GM12865 (cell line): ENCODE data around the gene CPD.
"Not testable (repeated sequence)": the region's sequence is repeated elsewhere in the genome, so short reads cannot be mapped to it uniquely, and the experiment has no call there.

Source experiments
- DNase-seq: peaks from one replicate; pipeline ENCODE4 v3.0.0; 2010; ENCODE audit warnings: low read depth
- H3K4me3 ChIP-seq: 2 replicates; pipeline ENCODE4 v1.5.1; 2011; ENCODE audit warnings: mild to moderate bottlenecking, low read depth, low read length, control low read depth
- CTCF ChIP-seq: IDR thresholded peaks from 2 replicates; pipeline ENCODE4 v1.5.1; 2011; ENCODE audit warnings: low read length, control low read depth, low read depth, inconsistent platforms; ENCODE audit not compliant: insufficient read depth; ENCODE audit errors: missing control alignments

The CPD gene

GRCh38 chr17:30450125-30451027 lies 71.6 kb downstream of the CPD start:
- no peak overlapping the region for H3K4me3 ChIP-seq
- no peak for TF ChIP-seq CTCF
- DNase-seq, result no peak

- H3K4me3 ChIP-seq, result no peak overlapping the region
- TF ChIP-seq CTCF, result no peak
- no peak for DNase-seq
These were observed 75.9 kb downstream of the CPD start for GRCh38 chr17:30454635-30455034.

DNA sequence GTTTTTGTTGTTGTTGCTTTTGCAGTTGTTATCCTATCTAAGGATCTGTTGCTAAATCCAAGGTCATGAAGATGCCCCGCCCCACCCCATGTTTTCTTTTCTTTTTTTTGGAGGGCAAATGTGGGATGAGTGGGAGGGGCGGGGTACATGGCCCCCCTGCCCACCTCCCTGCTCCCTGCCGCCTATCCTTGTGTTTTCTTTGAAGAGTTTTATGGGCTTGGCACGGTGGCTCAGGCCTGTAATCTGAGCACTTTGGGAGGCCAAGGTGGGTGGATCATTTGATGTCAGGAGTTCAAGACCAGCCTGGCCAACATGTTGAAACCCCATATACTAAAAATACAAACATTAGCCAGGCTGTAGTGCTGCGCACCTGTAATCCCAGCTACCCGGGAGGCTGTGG lies 79.6 kb downstream of the CPD start:
- DNase-seq, result no peak
- no peak overlapping the region for H3K4me3 ChIP-seq
- no peak for TF ChIP-seq CTCF

DNA sequence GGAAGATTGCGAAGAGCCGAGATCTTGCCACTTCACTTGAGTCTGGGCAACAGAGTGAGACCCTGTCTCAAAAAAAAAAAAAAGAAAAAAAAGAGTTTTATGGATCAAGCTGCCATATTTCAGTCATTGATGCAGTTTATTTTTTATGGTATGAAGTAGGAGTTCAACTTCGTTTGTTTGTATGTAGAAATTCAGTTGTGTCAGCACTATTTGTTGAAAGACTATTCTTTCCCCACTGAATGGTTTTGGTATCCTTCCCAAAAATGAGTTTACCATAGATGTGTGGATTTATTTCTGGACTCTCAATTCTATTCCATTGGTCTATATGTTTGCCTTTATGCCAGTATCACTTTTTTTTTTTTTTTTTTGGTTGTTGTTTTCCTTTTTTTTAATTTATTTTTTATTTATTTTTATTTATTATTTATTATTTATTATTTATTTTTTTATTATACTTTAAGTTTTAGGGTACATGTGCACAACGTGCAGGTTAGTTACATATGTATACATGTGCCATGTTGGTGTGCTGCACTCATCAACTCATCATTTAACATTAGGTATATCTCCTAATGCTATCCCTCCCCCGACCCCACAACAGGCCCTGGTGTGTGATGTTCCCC lies 80.2 kb downstream of the CPD start:
- not testable (repeated sequence) for H3K4me3 ChIP-seq, DNase-seq

GRCh38 chr17:30468465-30468864 lies 89.7 kb downstream of the CPD start:
- no peak for TF ChIP-seq CTCF
- no peak overlapping the region for H3K4me3 ChIP-seq
- no peak for DNase-seq

DNA sequence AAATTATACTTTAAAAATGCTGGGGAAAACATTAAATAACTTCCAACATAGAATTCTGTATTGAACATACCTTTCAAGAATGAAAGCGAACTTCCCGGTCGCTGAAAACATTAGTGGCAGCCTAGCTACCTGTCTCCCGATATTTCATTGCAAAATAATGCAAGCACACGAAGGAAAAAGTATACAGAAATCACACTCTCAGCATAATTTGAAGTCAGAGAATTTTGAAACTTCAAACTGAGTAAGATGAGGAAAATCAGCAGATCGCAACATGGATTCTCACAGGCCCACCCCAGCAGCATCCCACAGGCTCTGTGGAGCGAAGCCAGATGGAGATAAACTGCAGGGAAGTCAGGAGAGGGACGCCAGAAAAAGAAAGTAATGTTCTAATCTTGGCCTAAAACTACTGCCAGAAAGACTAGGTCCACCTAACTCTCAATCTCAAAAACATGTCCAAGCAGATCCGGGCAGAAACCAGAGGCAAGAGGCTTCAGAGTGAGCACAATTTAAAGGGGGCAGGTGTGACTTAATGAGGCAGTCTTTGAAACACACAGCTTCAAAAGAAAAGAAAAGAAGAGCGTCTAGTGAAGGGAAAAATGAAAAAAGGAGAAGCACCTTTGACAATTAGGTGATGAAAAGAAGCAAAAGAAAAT lies 93.6 kb downstream of the CPD start:
- no peak overlapping the region; the same call in 1 of the 2 replicates for H3K4me3 ChIP-seq
- no peak for TF ChIP-seq CTCF
- DNase-seq, result no peak

DNA sequence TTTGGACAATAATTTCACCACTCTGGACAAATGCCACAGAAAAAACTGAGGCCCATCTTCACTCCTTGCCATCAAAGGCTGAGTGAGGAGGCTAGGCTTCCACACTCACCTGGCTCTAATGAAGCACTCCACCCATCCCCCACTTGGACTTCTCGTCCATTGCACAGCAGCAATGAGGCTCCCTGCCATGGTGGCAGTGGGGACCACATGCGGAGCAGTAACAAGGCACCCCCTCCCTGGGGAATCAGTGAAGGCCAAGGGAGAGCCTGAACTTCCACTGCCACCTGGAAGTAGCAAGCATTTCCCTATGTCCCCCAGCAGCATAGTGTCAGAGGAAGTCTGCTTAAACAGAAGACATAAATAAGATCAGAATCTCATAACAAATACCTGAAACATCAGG lies 96.5 kb downstream of the CPD start:
- no peak for TF ChIP-seq CTCF
- H3K4me3 ChIP-seq, result no peak overlapping the region
- DNase-seq, result no peak
